Stimulated activated CD4-positive, alpha-beta T cell treated with anti-CD3 and anti-CD28 coated beads, Interleukin-2, amount 100 ng/mL, for 4 hours (primary cell): ENCODE data around the gene COL6A1.

ENCODE experiments used
- DNase-seq: peaks from one replicate; pipeline ENCODE4 v3.0.0-alpha.2; 2020; ENCODE audit warnings: low read depth

The COL6A1 gene

DNA sequence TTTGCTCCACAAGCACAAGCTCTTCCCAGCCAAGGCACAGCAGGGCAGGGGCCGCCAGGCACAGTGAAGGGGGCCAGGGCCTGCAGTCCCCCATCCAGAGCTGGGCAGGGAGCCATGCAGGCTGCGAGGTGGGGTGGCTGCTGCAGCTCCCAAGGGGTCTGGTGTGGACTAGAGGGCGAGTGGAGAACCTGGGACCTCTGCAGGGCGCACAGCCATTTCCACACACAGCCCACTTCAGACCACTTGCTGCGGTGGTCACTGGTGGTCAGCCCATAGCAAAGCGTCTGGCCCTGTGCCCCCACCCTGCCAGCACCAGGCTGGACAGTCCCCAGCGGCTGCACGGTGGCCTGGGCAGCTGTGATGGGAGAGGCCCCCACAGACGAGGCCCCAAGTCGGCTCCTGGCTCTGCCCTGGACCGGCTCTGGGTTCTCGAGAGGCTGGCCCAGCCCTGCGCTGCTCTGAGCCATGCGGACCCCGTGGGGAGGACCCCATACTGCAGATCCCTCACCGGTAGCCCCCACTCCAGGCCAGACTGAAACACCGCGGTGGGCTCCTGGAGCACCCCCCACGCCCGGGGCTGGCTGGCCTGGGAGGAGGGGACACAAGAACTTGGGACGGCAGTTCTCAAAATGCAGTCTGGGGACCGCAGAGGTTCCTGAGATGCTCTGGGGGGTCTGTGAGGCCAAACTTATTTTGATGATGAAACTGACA lies 69.3 kb downstream of the COL6A1 start:
- DNase-seq, result no peak

DNA sequence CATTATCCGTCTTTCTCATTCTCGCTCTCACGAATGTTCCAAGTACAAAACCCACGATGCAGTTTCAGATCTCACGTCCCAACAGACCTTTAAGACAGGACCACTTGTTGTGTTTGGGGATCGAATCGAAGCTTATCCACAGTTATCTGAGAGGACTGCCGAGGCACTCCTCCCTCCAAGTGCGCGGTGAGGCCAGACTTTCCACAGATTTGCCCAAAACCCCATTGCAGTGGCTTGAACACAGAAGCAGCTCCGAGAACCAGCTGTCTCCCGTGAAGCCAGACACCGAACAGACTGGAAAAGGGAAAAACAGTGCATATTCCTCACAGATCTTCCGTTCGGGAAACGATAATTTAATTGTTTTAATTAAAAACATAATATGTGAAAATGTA lies 69.8 kb downstream of the COL6A1 start:
- no peak for DNase-seq

DNA sequence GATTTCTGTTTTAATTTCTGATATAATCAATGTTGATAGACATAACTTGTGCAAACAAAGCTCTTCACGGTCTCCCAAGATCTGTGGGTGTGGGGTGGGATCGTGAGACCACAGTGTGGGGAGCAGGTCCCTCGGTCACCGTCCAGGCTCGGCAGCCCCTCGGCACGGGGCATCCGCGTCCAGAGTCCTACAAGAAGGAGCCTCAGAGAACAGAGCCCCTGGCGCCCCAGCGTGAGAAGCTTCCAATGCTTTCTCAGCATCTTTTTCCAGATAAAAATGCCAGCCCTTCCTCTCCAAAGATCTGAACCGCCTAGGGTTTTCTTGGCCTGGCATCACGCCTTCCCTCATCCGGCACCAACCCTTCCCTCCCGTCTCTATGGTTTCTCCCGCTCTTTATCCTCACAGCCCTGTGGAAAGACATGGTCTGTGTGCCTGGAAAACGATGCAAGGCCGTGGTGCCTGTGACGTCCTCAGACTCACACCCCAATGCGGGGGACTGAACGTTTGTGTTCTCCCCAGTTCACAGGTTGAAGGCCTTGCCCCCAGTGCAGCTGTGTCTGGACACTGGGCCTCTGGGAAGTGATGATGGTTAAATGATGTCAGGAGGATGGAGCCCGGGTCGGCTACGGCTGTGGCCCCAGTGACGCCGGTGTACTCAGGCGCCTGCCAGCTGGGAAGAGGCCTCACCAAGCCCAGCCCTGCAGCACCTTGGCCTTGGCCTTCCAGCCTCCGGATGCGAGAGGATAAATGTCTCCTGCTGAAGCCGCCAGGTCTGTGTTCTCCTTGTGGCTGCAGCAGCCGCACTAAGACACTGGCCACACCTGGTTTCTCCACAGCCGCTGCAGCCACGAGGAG lies 70.5 kb downstream of the COL6A1 start:
- DNase-seq, result no peak

DNA sequence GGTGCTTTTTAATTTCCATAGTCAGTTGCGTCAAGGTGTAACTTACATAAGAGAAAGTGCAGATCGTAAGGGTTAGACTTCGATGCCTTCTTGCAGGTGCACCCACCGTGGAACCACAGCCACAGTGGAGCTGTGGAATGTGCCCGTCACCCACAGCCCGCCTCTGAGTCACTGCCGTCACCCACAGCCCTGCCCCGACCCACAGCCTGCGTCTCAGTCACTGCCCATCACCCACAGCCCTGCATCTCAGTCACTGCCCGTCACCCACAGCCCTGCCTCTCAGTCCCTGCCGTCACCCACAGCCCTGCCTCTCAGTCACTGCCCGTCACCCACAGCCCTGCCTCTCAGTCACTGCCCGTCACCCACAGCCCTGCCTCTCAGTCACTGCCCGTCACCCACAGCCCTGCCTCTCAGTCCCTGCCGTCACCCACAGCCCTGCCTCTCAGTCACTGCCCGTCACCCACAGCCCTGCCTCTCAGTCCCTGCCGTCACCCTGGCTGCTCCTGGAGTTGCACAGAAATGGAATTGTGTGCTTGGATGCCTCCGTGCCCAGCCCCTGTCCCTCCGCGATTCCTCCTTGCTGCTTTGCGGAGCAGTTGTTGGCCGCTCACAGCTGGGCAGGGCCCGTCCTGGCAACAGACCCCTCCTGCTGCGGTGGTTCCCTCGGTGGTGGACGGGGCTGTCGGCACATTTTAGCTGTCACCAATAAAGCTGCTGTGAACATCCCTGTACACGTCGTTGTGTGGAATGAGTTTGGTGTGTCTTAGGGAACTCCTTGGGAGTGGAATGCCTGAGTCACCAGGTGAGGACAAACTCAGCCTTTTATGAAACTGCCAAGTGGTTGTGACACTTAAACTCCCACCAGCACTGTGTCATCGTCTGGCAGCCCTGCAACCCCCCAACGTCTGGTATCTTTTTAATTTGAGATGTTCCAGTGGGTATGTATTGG lies 71.4 kb downstream of the COL6A1 start:
- peak; percentile 7 for DNase-seq

DNA sequence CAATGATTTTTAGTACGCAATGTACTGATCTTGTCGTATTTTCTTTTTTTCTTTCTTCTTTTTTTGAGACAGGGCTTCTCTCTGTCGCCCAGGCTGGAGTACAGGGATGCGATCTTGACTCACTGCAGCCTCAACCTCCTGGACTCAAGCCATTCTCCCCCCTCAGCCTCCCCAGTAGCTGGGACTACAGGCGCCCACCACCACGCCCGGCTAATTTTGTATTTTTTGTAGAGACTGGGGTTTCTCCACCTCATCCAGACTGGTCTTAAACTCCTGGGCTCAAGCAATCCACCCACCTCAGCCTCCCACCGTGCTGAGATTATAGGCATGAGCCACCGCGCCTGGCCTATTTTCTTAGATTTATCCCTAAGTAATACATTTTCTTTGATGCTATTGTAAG lies 72.5 kb downstream of the COL6A1 start:
- no peak for DNase-seq

DNA sequence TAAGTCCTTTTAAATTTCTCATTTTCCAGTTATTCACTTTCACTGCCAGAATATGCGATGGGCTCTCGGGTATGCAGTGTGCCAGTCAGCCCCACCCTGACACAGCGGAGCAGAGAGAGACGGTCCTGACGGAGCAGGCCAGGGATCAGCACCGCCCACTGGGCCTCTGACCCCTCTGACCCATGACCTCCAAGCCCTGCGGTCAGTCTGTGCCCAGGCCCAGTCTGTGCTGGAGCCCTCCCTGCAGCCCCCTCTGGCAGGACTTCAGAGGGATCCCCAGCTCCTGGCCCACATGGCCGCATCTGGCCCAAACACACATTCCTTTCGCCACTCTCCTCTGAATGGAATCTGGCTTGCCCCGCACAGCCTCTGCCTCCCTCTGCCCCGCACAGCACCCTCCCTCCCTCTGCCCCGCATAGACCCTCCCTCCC lies 72.9 kb downstream of the COL6A1 start:
- no peak for DNase-seq
